Mesenchymal stem cell (in vitro differentiated cells and primary cell): Measurements from ENCODE around the gene CTXN3.

Experiments
- DNase-seq: peaks from one replicate; pipeline ENCODE4 v3.0.0-alpha.2; 2013
- H2AFZ ChIP-seq: one replicate; pipeline ENCODE4 v1.6.1; 2013; ENCODE audit warnings: low read depth, mild to moderate bottlenecking, control low read depth, inconsistent platforms, low read length, moderate library complexity
- H2AK5ac ChIP-seq: 2 replicates; pipeline ENCODE4 v1.6.1; 2013; ENCODE audit warnings: low read length, moderate library complexity, mild to moderate bottlenecking, inconsistent platforms; ENCODE audit not compliant: severe bottlenecking
- H2BK120ac ChIP-seq: one replicate; pipeline ENCODE4 v1.6.1; 2013; ENCODE audit warnings: low read depth, mild to moderate bottlenecking, inconsistent platforms, low read length, moderate library complexity
- H2BK12ac ChIP-seq, 2 experiments: one replicate each; pipeline ENCODE4 v1.6.1; 2013; ENCODE audit warnings: inconsistent platforms in 2 of 2, low read length in 2 of 2, mild to moderate bottlenecking in 2 of 2, moderate library complexity in 2 of 2, control low read depth in 1 of 2
- H2BK15ac ChIP-seq: one replicate; pipeline ENCODE4 v1.6.1; 2013; ENCODE audit warnings: mild to moderate bottlenecking, low read depth, inconsistent platforms; ENCODE audit not compliant: poor library complexity, severe bottlenecking
- H2BK5ac ChIP-seq: 2 replicates; pipeline ENCODE4 v1.6.1; 2013; ENCODE audit warnings: low read depth, mild to moderate bottlenecking, low read length, control low read depth, inconsistent platforms; ENCODE audit not compliant: poor library complexity, severe bottlenecking
- H3K14ac ChIP-seq, 2 experiments: one replicate each; pipeline ENCODE4 v1.6.1; 2013; ENCODE audit warnings: inconsistent platforms in 2 of 2, low read length in 2 of 2, control low read depth in 1 of 2, mild to moderate bottlenecking in 1 of 2, moderate library complexity in 1 of 2
- H3K18ac ChIP-seq, 2 experiments: one replicate each; pipeline ENCODE4 v1.6.1; 2013; ENCODE audit warnings: inconsistent platforms in 2 of 2, low read length in 2 of 2, control low read depth in 1 of 2, low read depth in 1 of 2, mild to moderate bottlenecking in 1 of 2
- H3K23ac ChIP-seq, 2 experiments: one replicate each; pipeline ENCODE4 v1.6.1; 2013; ENCODE audit warnings: inconsistent platforms in 2 of 2, low read length in 2 of 2, mild to moderate bottlenecking in 2 of 2, moderate library complexity in 2 of 2, control low read depth in 1 of 2
- H3K27ac ChIP-seq: 2 replicates; pipeline ENCODE4 v1.5.1; 2013; ENCODE audit warnings: mild to moderate bottlenecking, moderate library complexity, low read length, control low read depth, inconsistent platforms; ENCODE audit not compliant: poor library complexity, severe bottlenecking
- H3K27me3 ChIP-seq, 2 experiments: 2 replicates each; pipeline versions ENCODE4 v1.6.1 to v1.7.0; 2013; ENCODE audit warnings: low read length in 2 of 2, mild to moderate bottlenecking in 2 of 2, moderate library complexity in 2 of 2, control low read depth in 1 of 2, inconsistent platforms in 1 of 2; ENCODE audit not compliant: control insufficient read depth in 1 of 2, insufficient read depth in 1 of 2
- H3K36me3 ChIP-seq, 2 experiments: 2 replicates each; pipeline versions ENCODE4 v1.6.1 to v1.7.0; 2013; ENCODE audit warnings: low read length in 2 of 2, control low read depth in 1 of 2, inconsistent platforms in 1 of 2, low read depth in 1 of 2, mild to moderate bottlenecking in 1 of 2; ENCODE audit not compliant: insufficient read depth in 2 of 2, control insufficient read depth in 1 of 2
- H3K4ac ChIP-seq, 2 experiments: one replicate each; pipeline ENCODE4 v1.6.1; 2013; ENCODE audit warnings: inconsistent platforms in 2 of 2, low read length in 2 of 2, mild to moderate bottlenecking in 2 of 2, moderate library complexity in 2 of 2, control low read depth in 1 of 2, low read depth in 1 of 2
- H3K4me1 ChIP-seq: 2 replicates; pipeline ENCODE4 v1.6.1; 2013; ENCODE audit warnings: low read depth, low read length, control low read depth; ENCODE audit not compliant: control insufficient read depth, insufficient read depth
- H3K4me2 ChIP-seq: 2 replicates; pipeline ENCODE4 v1.6.1; 2013; ENCODE audit warnings: low read length, mild to moderate bottlenecking, inconsistent platforms; ENCODE audit not compliant: poor library complexity, severe bottlenecking
- H3K4me3 ChIP-seq, 2 experiments: 2 replicates each; pipeline versions ENCODE4 v1.5.1 to v1.7.0; 2013; ENCODE audit warnings: low read length in 2 of 2, mild to moderate bottlenecking in 2 of 2, control low read depth in 1 of 2, low read depth in 1 of 2; ENCODE audit not compliant: insufficient read depth in 1 of 2
- H3K79me1 ChIP-seq: replicated peaks from 2 replicates; pipeline ENCODE4 v1.6.1; 2013; ENCODE audit warnings: mild to moderate bottlenecking, control low read depth, low read length, inconsistent platforms; ENCODE audit not compliant: poor library complexity, severe bottlenecking
- H3K9ac ChIP-seq: 2 replicates; pipeline ENCODE4 v1.7.0; 2013; ENCODE audit warnings: mild to moderate bottlenecking, low read length, moderate library complexity
- H3K9me3 ChIP-seq: 2 replicates; pipeline ENCODE4 v1.7.0; 2013; ENCODE audit warnings: mild to moderate bottlenecking, low read length; ENCODE audit not compliant: control insufficient read depth
- H4K8ac ChIP-seq: one replicate; pipeline ENCODE4 v1.6.1; 2013; ENCODE audit warnings: inconsistent platforms, mild to moderate bottlenecking, low read length, moderate library complexity
- H4K91ac ChIP-seq: one replicate; pipeline ENCODE4 v1.6.1; 2013; ENCODE audit warnings: mild to moderate bottlenecking, low read length, inconsistent platforms
- WGBS: methylation state at CpG from one replicate; pipeline ENCODE4 v1.1.7; 2013; ENCODE audit warnings: mixed read lengths; 5-methylcytosine and 5-hydroxymethylcytosine counted together

The CTXN3 gene

GRCh38 chr5:127685662-127686061, 36.8 kb downstream of the CTXN3 start:
- no peak overlapping the region for H4K91ac ChIP-seq
- H2AFZ ChIP-seq: no peak overlapping the region
- H3K27me3 ChIP-seq: no peaks in the 10 kb centered on the region
- H3K4me2 ChIP-seq: no peak overlapping the region
- no peak overlapping the region for H2BK5ac ChIP-seq
- H3K79me1 ChIP-seq: no peaks in the 10 kb centered on the region
- H2BK120ac ChIP-seq: no peak overlapping the region
- H3K9me3 ChIP-seq: no peaks in the 10 kb centered on the region
- no peaks in the 10 kb centered on the region for H3K4me1 ChIP-seq
- no peak overlapping the region for H3K14ac ChIP-seq
- no peaks in the 10 kb centered on the region for H3K36me3 ChIP-seq
- no peak overlapping the region for H3K4ac ChIP-seq
- H3K9ac ChIP-seq: no peak overlapping the region
- H2BK15ac ChIP-seq: no peak overlapping the region
- DNase-seq: no peak
- H4K8ac ChIP-seq: no peak overlapping the region
- H3K18ac ChIP-seq: no peak overlapping the region
- WGBS: no CpG with 5 or more reads among the region's 2 CpGs
- H3K23ac ChIP-seq: no peak overlapping the region
- no peak overlapping the region for H2AK5ac ChIP-seq
- H3K27ac ChIP-seq: no peak overlapping the region
- H3K4me3 ChIP-seq: no peak overlapping the region
- no peak overlapping the region for H2BK12ac ChIP-seq

GRCh38 chr5:127686424-127686823, 37.5 kb downstream of the CTXN3 start:
- H3K23ac ChIP-seq: no peak overlapping the region
- H2BK120ac ChIP-seq: no peak overlapping the region
- no peak overlapping the region for H2AK5ac ChIP-seq
- no peak overlapping the region for H2AFZ ChIP-seq
- H3K27me3 ChIP-seq: no peaks in the 10 kb centered on the region
- no peak overlapping the region for H2BK15ac ChIP-seq
- no peak overlapping the region for H3K4me2 ChIP-seq
- H2BK12ac ChIP-seq: no peak overlapping the region
- no peak overlapping the region for H3K27ac ChIP-seq
- H3K14ac ChIP-seq: no peak overlapping the region
- no peaks in the 10 kb centered on the region for H3K79me1 ChIP-seq
- H3K4me3 ChIP-seq: no peak overlapping the region
- no peak overlapping the region for H2BK5ac ChIP-seq
- no peak overlapping the region for H4K8ac ChIP-seq
- no peaks in the 10 kb centered on the region for H3K36me3 ChIP-seq
- no peak overlapping the region for H3K9ac ChIP-seq
- H3K4ac ChIP-seq: no peak overlapping the region
- no peaks in the 10 kb centered on the region for H3K9me3 ChIP-seq
- no peak overlapping the region for H3K18ac ChIP-seq
- H3K4me1 ChIP-seq: no peaks in the 10 kb centered on the region
- DNase-seq: no peak
- no peak overlapping the region for H4K91ac ChIP-seq

GRCh38 chr5:127694518-127695171, 45.8 kb downstream of the CTXN3 start:
- Histone ChIP-seq H2BK15ac (no peak overlapping the region), H3K4me1 (peaks cover 2% of the 10 kb centered on the region), H3K4me3 (no peak overlapping the region), H2AFZ (no peak overlapping the region), H3K14ac (no peak overlapping the region), H3K23ac (no peak overlapping the region), H3K79me1 (no peaks in the 10 kb centered on the region), H2BK12ac (no peak overlapping the region), H3K4ac (no peak overlapping the region), H3K18ac (no peak overlapping the region), H4K91ac (no peak overlapping the region), H2BK120ac (no peak overlapping the region), H4K8ac (no peak overlapping the region), H3K9me3 (no peaks in the 10 kb centered on the region), H2BK5ac (no peak overlapping the region), H3K9ac (no peak overlapping the region), H3K4me2 (no peak overlapping the region), H3K27ac (no peak overlapping the region), H3K36me3 (no peaks in the 10 kb centered on the region), H2AK5ac (no peak overlapping the region), H3K27me3 (no peaks in the 10 kb centered on the region)
- WGBS: no CpG with 5 or more reads among the region's 1 CpG
- DNase-seq: no peak

- no peak overlapping the region for H2BK12ac ChIP-seq
- H3K4ac ChIP-seq: no peak overlapping the region
- no peak overlapping the region for H2AK5ac ChIP-seq
- no peak overlapping the region for H3K23ac ChIP-seq
- H3K79me1 ChIP-seq: no peaks in the 10 kb centered on the region
- peaks cover 2% of the 10 kb centered on the region for H3K4me1 ChIP-seq
- no peak overlapping the region for H3K4me2 ChIP-seq
- H3K27ac ChIP-seq: no peak overlapping the region
- H2BK120ac ChIP-seq: no peak overlapping the region
- no peak overlapping the region for H2BK15ac ChIP-seq
- H2BK5ac ChIP-seq: no peak overlapping the region
- H3K36me3 ChIP-seq: no peaks in the 10 kb centered on the region
- no peak overlapping the region for H2AFZ ChIP-seq
- H3K9me3 ChIP-seq: no peaks in the 10 kb centered on the region
- no peak overlapping the region for H4K8ac ChIP-seq
- H3K18ac ChIP-seq: no peak overlapping the region
- no peak for DNase-seq
- H4K91ac ChIP-seq: no peak overlapping the region
- H3K4me3 ChIP-seq: no peak overlapping the region
- no peak overlapping the region for H3K14ac ChIP-seq
- no peak overlapping the region for H3K9ac ChIP-seq
- H3K27me3 ChIP-seq: no peaks in the 10 kb centered on the region
Observed at GRCh38 chr5:127695346-127695745, 46.5 kb downstream of the CTXN3 start.
